K562 (cell line): ENCODE data around the gene CREG1. TPM values are rescaled to one million over a fixed set of nuclear protein-coding genes. Genes with fewer than 3 reads are reported as not detected.

ENCODE experiments used
- ATF1 ChIP-seq, 2 experiments: fragments of 450-650 bp in 1 of 2; IDR thresholded peaks; 2 replicates each; pipeline ENCODE4 v1.6.1; 2016; ENCODE audit warnings: missing compliant biosample characterization in 1 of 2, missing genetic modification characterization in 1 of 2
- CBX8 ChIP-seq: fragments of 200-600 bp; sonication (generic); IDR thresholded peaks from 2 replicates; pipeline ENCODE4 v1.6.1; 2012; ENCODE audit warnings: borderline replicate concordance, mixed run types, low read depth, mild to moderate bottlenecking, moderate library complexity, mixed read lengths, low read length, control low read depth, inconsistent platforms; ENCODE audit not compliant: poor library complexity, severe bottlenecking; ENCODE audit errors: extremely low read depth
- GTF2F1 ChIP-seq: IDR thresholded peaks from 2 replicates; pipeline ENCODE4 v1.6.1; 2011; ENCODE audit warnings: low read depth, low read length, improper control_type of control experiment
- MAFG ChIP-seq: fragments of 450-650 bp; conservative IDR thresholded peaks from 2 replicates; pipeline ENCODE4 v1.6.1; 2016; ENCODE audit warnings: missing genetic modification characterization, missing compliant biosample characterization
- ZNF121 ChIP-seq: sonication (generic); formaldehyde crosslinking; conservative IDR thresholded peaks from 2 replicates; pipeline ENCODE4 v1.8.0; 2022; ENCODE audit warnings: missing genetic modification reagents
- polyA plus RNA-seq, 8 experiments: library from polyadenylated mRNA; depleted of rRNA in 4 of 8; stranded (reverse) in 5 of 8; unstranded in 3 of 8; fragments of >200 nt; fragmentation: Nextera tagmentation in 2 of 8; fragmentation: Illumina TruSeq in 1 of 8; extraction: Ambion mirVana in 2 of 8; extraction: Trizol in 1 of 8; gene quantifications; 2 replicates each; pipeline versions ENCODE4 v1.2.1 to v1.2.3, GENCODE V29; 2011 to 2014; ENCODE audit warnings: inconsistent platforms in 1 of 8, missing spikeins in 1 of 8
- total RNA-seq, 7 experiments: library from RNA; depleted of rRNA in 6 of 7; stranded (reverse); fragments of >200 nt in 6 of 7; fragmentation: Illumina TruSeq in 2 of 7; extraction: Trizol in 2 of 7; gene quantifications; 2 replicates each; pipeline versions ENCODE4 v1.2.1 to v1.2.3, GENCODE V29; 2011 to 2021; ENCODE audit warnings: low replicate concordance in 1 of 7
- TF ChIP-seq, protein P1 (sequence below): fragments of 450-650 bp; IDR thresholded peaks from 2 replicates; pipeline ENCODE4 v1.6.1; 2014; ENCODE audit warnings: low read depth, mild to moderate bottlenecking, moderate library complexity, borderline replicate concordance
- TF ChIP-seq, protein P2 (sequence below), 2 experiments: fragments of 200-800 bp in 1 of 2; sonication (Bioruptor generic) in 1 of 2; sonication (generic) in 1 of 2; formaldehyde crosslinking in 1 of 2; IDR thresholded peaks in 1 of 2; conservative IDR thresholded peaks in 1 of 2; 2 replicates each; pipeline versions ENCODE4 v1.5.0 to v1.6.1; 2016 to 2020; ENCODE audit warnings: missing compliant biosample characterization in 1 of 2, missing genetic modification characterization in 1 of 2, missing genetic modification reagents in 1 of 2
- TF ChIP-seq, protein P3 (sequence below), 2 experiments: fragments of 450-650 bp; IDR thresholded peaks; 2 replicates each; pipeline ENCODE4 v1.6.1; 2016; ENCODE audit warnings: mild to moderate bottlenecking in 2 of 2, borderline replicate concordance in 1 of 2, low read depth in 1 of 2, moderate library complexity in 1 of 2

CREG1 gene
- total and polyA plus RNA-seq, 9 of the 15 experiments (the other 6 are each of a cell fraction or from before 2014, with no cell fraction given), result 45.7 to 272 (median 161) TPM

DNA sequence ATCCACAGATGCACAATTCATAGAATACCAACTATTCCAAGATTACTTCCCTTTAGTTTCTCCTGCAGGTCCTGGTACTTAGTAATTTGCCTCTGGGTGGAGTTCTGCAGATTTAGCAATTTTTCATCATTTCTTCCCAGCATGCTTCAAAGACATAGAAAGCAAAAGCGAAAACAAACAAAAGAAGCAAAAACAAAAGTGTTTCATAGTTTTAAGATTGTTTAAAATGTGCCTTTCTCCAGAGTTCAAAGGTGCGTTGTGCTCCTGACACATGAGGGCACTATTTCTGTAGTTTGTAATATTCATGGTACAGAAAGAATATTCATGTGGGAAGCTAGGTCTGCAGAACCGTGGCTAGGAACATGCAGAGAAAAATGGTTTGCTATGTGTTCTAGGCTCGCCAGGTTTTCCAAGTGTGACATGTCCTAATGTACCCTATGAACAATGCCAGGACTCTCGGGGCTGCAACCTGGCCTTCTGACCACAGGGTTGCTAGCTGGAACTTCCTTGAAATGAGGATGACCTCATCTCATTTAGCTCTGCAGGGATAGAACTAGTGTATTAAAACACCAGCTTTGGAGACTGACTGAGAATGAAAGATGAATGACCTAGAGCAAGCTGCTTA, 46.5 kb upstream of the CREG1 start (continued):
- TF ChIP-seq, protein P1, sequence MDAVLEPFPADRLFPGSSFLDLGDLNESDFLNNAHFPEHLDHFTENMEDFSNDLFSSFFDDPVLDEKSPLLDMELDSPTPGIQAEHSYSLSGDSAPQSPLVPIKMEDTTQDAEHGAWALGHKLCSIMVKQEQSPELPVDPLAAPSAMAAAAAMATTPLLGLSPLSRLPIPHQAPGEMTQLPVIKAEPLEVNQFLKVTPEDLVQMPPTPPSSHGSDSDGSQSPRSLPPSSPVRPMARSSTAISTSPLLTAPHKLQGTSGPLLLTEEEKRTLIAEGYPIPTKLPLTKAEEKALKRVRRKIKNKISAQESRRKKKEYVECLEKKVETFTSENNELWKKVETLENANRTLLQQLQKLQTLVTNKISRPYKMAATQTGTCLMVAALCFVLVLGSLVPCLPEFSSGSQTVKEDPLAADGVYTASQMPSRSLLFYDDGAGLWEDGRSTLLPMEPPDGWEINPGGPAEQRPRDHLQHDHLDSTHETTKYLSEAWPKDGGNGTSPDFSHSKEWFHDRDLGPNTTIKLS, result peak; percentile 77; the same call in 1 of the 2 replicates
- TF ChIP-seq CBX8 (no peak), MAFG (tag) (peak; percentile 35; the same call in 1 of the 2 replicates), GTF2F1 (no peak), ATF1 (CRISPR knock-in tag; IDR thresholded peaks at IDR 0.05) (no peak), ATF1 (tag; IDR thresholded peaks at IDR 0.05) (0 out of 2 replicates have a peak, but pooled peaks have one; percentile 10), ZNF121 (CRISPR knock-in tag) (no peak)
- TF ChIP-seq, protein P2, sequence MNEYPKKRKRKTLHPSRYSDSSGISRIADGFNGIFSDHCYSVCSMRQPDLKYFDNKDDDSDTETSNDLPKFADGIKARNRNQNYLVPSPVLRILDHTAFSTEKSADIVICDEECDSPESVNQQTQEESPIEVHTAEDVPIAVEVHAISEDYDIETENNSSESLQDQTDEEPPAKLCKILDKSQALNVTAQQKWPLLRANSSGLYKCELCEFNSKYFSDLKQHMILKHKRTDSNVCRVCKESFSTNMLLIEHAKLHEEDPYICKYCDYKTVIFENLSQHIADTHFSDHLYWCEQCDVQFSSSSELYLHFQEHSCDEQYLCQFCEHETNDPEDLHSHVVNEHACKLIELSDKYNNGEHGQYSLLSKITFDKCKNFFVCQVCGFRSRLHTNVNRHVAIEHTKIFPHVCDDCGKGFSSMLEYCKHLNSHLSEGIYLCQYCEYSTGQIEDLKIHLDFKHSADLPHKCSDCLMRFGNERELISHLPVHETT (CRISPR knock-in tag; conservative IDR thresholded peaks at IDR 0.05 in 1 of 2, IDR thresholded peaks at IDR 0.05 in 1 of 2), result peak in 1 of 2 experiments; percentile 65; a peak in 1 of 4 replicates
- TF ChIP-seq, protein P3, sequence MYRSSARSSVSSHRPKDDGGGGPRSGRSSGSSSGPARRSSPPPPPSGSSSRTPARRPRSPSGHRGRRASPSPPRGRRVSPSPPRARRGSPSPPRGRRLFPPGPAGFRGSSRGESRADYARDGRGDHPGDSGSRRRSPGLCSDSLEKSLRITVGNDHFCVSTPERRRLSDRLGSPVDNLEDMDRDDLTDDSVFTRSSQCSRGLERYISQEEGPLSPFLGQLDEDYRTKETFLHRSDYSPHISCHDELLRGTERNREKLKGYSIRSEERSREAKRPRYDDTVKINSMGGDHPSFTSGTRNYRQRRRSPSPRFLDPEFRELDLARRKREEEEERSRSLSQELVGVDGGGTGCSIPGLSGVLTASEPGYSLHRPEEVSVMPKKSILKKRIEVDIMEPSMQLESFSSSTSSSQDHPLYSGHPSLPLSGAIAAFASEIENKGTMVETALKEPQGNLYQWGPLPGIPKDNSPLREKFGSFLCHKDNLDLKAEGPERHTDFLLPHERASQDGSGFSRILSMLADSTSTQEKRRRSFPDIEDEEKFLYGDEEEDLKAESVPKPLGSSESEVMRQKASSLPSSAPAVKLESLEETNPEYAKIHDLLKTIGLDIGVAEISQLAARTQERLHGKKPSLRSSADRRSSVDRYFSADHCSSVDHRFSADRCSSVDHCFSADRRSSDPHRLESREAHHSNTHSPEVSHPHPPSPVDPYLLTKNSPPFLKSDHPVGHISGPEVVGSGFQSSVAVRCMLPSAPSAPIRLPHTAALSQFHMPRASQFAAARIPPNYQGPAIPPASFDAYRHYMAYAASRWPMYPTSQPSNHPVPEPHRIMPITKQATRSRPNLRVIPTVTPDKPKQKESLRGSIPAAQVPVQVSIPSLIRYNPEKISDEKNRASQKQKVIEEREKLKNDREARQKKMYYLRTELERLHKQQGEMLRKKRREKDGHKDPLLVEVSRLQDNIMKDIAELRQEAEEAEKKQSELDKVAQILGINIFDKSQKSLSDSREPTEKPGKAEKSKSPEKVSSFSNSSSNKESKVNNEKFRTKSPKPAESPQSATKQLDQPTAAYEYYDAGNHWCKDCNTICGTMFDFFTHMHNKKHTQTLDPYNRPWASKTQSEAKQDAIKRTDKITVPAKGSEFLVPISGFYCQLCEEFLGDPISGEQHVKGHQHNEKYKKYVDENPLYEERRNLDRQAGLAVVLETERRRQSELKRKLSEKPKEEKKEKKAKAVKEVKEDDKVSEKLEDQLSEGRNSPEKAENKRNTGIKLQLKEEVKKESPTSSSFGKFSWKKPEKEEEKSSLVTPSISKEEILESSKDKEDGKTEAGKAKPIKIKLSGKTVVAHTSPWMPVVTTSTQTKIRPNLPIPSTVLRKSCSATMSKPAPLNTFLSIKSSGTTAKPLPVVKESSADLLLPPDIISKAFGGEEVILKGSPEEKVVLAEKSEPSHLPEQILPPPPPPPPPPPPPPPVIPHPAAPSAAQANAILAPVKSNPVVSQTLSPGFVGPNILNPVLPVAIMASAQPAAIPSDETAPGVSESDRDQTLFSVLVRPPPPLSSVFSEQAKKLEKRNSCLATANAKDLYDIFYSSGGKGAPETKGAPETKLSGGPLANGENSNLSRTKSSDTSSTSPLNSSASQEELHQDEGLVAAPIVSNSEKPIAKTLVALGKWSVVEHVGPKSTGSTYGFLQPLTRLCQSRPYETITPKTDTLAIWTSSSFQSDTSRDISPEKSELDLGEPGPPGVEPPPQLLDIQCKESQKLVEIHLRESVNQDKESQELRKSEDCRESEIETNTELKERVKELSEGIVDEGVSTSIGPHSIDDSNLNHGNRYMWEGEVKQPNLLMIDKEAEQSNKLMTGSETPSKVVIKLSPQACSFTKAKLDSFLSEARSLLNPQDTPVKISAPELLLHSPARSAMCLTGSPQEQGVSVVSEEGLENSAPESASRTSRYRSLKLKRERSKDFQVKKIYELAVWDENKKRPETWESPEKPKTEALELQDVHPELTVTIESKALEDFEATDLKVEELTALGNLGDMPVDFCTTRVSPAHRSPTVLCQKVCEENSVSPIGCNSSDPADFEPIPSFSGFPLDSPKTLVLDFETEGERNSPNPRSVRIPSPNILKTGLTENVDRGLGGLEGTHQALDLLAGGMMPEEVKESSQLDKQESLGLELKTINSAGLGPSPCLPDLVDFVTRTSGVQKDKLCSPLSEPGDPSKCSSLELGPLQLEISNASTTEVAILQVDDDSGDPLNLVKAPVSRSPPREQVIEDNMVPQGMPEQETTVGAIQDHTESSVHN (IDR thresholded peaks at IDR 0.05; ENCODE audit: borderline replicate concordance in 1 of 2, low read depth in 1 of 2), result peak in 1 of 2 experiments; percentile 25; a peak in 1 of 4 replicates
